ENCODE results near the gene NTM.

The NTM gene

GRCh38 chr11:132072044-132072857 is 701.8 kb downstream of the NTM start:
- DNase-seq, result no peak

- DNase-seq, result no peak
Observed at GRCh38 chr11:132072858-132073211, 702.4 kb downstream of the NTM start.

GRCh38 chr11:132073787-132074186 is 703.4 kb downstream of the NTM start:
- no peak for DNase-seq

GRCh38 chr11:132075447-132075846 is 705.0 kb downstream of the NTM start:
- DNase-seq, result no peak

GRCh38 chr11:132077416-132077815 is 707.0 kb downstream of the NTM start:
- DNase-seq, result no peak

GRCh38 chr11:132078264-132079076 is 708.1 kb downstream of the NTM start:
- DNase-seq, result no peak

GRCh38 chr11:132080127-132080526 is 709.7 kb downstream of the NTM start:
- DNase-seq, result no peak

GRCh38 chr11:132082566-132082965 is 712.2 kb downstream of the NTM start:
- DNase-seq, result no peak

- no peak for DNase-seq
Observed at GRCh38 chr11:132084433-132084832, 714.0 kb downstream of the NTM start.

- DNase-seq, result no peak
Observed at GRCh38 chr11:132087148-132087547, 716.7 kb downstream of the NTM start.

- DNase-seq, result no peak
Observed at GRCh38 chr11:132088551-132088950, 718.1 kb downstream of the NTM start.

GRCh38 chr11:132093536-132094259 is 723.3 kb downstream of the NTM start:
- DNase-seq, result no peak

GRCh38 chr11:132094598-132094997 is 724.2 kb downstream of the NTM start:
- no peak for DNase-seq

- DNase-seq, result no peak
Observed at GRCh38 chr11:132095230-132096131, 725.1 kb downstream of the NTM start.

- no peak for DNase-seq
Observed at GRCh38 chr11:132096132-132096825, 725.9 kb downstream of the NTM start.

- DNase-seq, result no peak
Observed at GRCh38 chr11:132099692-132100091, 729.3 kb downstream of the NTM start.

GRCh38 chr11:132100583-132100982 is 730.2 kb downstream of the NTM start:
- DNase-seq, result no peak

GRCh38 chr11:132101881-132102280 is 731.5 kb downstream of the NTM start:
- DNase-seq, result no peak

GRCh38 chr11:132103021-132103420 is 732.6 kb downstream of the NTM start:
- no peak for DNase-seq

GRCh38 chr11:132106096-132106982 is 735.9 kb downstream of the NTM start:
- no peak for DNase-seq

- no peak for DNase-seq
Observed at GRCh38 chr11:132111316-132111715, 740.9 kb downstream of the NTM start.

All from NCI-H446 (cell line).